HG03175 (cell line): ENCODE results near the gene ZNF365.
"Not testable (repeated sequence)": the region's sequence is repeated elsewhere in the genome, so short reads cannot be mapped to it uniquely, and the experiment has no call there.

Source experiments
- ATAC-seq: cut with Tn5 transposase; IDR thresholded peaks from one replicate; pipeline ENCODE4 v1.9.1; 2021; ENCODE audit warnings: mild to moderate bottlenecking, moderate library complexity; ENCODE audit not compliant: unreplicated experiment

Gene ZNF365

DNA sequence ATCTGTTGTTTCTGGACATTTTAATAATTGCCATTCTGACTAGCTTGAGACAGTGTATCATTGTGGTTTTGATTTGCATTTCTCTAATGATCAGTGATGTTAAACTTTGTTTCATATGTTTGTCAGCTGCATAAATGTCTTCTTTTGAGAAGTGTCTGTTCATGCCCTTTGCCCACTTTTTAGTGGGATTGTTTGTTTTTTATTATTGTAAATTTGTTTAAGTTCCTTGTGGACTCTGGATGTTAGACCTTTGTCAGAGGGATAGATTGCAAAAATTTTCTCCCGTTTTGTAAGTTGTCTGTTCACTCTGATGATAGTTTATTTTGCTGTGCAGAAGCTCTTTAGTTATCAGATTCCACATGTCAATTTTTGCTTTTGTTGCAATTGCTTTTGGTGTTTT is 36.8 kb downstream of the ZNF365 start:
- not testable (repeated sequence) for ATAC-seq

- no peak for ATAC-seq
Measured at GRCh38 chr10:62413048-62413447, 38.9 kb downstream of the ZNF365 start.

DNA sequence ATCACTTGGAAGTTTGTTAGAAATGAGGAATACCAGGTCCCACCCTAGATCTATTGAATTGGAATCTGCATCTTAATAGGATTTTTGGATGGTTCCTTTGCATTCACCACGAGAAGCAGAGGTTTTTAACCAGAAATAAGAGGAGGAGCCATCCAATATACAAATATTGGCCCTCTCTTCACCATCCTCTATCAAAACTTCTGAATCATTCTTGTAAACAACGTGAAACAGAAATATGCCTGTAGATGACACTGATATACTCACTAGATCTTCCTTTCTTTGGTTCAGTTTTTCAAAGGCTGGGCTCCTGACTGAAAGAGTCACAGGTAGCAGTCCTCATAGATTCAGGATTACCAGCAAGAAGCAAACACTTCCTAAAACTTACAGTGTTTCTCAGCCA is 39.5 kb downstream of the ZNF365 start:
- no peak for ATAC-seq

DNA sequence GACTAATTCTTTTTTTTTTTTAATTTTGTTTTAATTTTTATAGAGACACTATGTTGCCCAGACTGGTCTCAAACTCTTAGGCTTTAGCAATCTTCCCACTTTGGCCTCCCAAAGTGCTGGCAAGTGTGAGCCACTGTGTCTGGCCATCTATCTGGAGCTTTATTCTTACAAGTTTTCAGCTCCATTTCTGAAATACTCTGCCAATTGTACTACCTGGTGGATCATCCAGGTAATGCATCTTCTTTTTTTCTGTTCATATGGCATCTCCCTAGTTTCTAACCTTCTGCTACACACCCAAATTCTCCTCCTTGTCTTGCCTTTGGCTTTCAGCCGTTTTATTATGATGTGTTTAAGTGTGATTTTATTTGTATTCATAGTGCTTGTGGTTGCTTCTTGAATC is 40.2 kb downstream of the ZNF365 start:
- ATAC-seq = no peak

- ATAC-seq = no peak
Measured at GRCh38 chr10:62422068-62422590, 48.0 kb downstream of the ZNF365 start.

- ATAC-seq = no peak
Measured at GRCh38 chr10:62424026-62424425, 49.9 kb downstream of the ZNF365 start.

DNA sequence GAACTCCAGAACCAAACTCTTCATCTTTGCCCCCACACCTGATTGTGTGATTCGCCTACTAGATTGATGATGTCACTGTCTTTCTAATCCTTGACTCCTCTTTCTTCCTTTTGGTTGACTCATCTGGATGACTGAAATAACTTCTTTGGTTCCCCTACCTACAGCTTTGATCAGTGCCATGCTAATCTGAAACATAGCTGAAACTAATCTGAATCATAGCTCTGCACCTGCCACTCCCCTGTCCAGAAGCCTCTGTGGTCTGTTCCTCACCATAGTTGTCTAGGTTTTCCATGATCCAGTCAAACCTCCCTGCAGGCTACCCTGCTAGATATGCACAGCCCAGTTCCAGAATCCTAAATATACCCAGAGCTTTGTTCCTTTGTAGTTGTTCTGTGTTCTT is 51.9 kb downstream of the ZNF365 start:
- no peak for ATAC-seq

DNA sequence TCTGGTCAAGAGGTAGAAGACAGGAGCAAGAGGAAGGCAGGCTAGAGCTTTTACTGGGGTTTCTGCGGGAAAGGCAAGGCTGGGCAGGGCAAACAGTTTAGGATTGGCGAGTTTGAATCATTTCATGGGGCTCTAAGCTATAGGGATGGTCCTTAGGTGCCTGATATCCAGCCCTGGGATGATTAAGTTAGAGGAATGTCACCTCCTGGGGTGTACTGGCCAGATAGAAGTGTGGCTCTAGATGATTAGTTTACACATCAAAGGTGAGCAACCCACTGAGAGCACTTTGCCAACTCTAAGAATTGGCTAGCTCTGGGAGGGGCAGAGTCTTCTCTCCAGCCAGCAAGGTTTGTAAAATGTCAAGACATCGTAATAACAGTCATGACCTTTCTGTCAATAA is 52.4 kb downstream of the ZNF365 start:
- ATAC-seq = no peak

DNA sequence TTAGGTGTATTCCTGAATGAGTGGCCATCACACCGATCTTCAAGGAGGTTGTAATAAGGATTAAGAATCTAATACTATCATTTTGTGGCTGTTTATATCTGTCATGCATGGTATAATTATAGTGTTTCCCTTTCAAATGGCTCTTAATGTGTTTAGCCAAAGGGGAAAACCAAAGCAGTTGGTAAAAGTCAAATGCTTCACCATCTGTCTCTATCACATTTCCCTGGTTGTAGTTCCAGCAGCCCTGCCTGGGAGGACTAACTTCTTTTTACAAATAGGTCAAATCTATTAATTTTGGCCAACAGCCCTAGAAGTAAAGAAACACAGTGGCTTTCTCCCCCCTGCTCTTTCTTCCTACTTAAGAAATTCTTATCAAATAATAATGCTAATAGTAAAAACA is 56.7 kb downstream of the ZNF365 start:
- no peak for ATAC-seq

- ATAC-seq = peak; percentile 91
Measured at GRCh38 chr10:62433181-62433692, 59.1 kb downstream of the ZNF365 start.

DNA sequence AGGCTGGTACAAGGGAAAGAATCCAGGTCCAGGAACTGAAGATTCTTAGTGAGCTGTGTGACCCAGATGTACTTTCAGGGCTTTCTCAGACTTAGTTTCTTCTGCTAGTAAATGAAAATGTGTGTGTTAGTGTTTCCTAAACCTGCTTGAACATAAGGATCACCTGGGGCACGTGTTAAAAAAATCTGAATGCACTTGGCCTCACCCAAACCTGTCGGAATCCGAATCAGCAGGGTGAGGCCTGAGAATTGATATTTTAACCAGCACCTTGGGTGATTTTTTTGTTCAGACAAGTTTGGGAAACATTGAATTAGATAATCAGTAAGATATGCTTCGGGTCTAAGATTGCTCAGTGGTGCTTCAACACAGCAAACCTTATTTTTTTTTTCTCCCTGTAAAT is 59.7 kb downstream of the ZNF365 start:
- no peak for ATAC-seq

- peak; percentile 53 for ATAC-seq
Measured at GRCh38 chr10:62437696-62438095, 63.5 kb downstream of the ZNF365 start.

- ATAC-seq = no peak
Measured at GRCh38 chr10:62442006-62442405, 67.8 kb downstream of the ZNF365 start.

GRCh38 chr10:62442894-62443669 is 68.9 kb downstream of the ZNF365 start:
- ATAC-seq = no peak

DNA sequence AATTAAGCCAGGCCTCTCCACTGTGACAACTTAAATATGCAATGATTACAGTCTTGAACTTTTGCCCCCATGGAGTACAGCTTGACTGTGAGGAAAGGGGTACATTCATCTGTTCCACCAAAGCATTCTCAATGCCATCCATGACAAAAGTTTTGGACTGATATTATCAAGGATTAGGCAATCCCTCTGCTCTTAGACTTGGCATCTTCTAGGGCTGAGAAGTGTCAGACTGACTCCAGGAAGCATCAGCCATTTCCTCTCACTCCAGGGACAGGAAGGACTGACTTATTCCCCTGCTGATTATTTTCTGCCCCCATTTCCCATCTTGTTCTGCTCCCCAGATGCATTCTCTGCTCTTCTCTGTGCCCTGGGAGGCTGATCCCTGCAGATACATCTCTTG is 69.7 kb downstream of the ZNF365 start:
- no peak for ATAC-seq

DNA sequence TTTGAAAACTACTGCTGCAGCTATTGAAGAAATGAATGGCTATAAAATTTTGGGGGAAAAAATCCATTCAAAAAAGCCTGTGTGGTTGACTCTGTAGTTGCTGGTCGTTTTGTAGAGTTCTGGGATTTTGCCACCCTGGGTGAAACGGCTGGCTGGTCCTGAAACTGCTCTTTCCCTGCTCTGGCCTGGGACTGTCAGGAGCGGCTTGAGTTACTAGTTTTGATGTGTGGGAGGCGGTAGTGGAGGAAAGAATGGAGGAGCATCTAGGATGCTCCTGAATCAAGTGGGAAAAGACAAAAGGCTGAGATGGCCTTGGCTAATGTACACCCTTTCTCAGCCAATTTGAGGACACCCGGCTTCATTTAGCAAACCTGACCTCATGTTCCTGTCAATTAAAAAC is 72.5 kb downstream of the ZNF365 start:
- no peak for ATAC-seq

DNA sequence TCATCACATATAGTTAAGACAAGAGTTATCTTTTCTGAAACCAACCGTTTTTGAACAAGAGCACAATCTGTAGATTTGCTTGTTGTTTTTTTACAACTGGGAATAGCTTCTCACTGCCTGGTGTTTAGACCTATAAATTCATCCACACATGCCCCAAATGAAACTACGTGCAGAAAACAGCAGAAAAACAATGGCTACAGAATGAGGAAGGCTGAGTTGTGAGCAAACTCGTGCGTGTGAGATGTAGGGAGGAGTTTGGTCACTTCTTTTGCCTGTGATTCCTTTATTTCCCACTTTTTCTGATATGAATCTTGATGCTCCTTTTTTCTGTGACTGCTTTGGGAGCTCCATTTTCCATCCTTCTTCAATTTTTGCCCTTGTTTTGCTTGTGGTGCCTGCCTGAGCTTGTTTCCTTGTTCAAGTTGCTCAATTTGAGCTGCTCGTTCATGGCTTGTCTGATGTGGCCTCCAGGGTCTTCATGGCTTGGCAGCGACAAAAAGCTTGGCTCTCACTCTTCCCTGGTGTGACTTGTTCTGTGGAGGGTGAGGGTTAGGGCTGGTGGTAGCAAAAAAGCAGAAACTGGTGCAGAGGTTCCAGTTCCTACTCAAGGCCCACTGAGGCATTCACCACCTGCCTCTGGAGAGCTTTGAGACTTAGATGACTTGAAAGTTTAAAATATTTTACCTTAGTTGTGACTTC is 76.9 kb downstream of the ZNF365 start:
- no peak for ATAC-seq

DNA sequence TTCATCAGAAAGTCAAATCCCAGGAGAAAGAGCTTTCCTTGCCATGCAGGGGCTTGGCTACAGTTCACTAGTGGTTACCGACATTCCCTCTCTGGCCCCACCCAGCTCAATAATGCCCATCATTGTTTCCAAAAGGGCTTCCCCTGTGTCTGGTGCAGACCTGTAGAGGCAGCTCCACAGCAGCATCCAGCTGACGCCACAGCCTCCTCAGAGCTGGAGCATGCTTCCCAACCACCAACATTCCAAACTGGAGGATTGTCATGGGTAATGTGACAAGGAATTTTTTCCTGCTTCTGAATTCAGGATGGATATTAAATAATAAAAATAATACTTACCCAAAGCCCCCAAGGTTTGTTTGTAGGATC is 77.4 kb downstream of the ZNF365 start:
- ATAC-seq = no peak
